ENCODE data around the gene SSC4D. TPM values are rescaled to one million over a fixed set of nuclear protein-coding genes. Genes with fewer than 3 reads are reported as not detected.
A peak's percentile ranks its signal among the peaks of the same experiment; 100 is the strongest.
"Not testable (repeated sequence)": the region's sequence is repeated elsewhere in the genome, so short reads cannot be mapped to it uniquely, and the experiment has no call there.

Gene SSC4D
- total RNA-seq (not detected), polyA plus RNA-seq (under 1 TPM in 2 of 3 donors, not detected in 1; 0.62 to 0.85 TPM), total RNA-seq (0 to 0.67 (median 0.34) reads per million in 6 experiments)

DNA sequence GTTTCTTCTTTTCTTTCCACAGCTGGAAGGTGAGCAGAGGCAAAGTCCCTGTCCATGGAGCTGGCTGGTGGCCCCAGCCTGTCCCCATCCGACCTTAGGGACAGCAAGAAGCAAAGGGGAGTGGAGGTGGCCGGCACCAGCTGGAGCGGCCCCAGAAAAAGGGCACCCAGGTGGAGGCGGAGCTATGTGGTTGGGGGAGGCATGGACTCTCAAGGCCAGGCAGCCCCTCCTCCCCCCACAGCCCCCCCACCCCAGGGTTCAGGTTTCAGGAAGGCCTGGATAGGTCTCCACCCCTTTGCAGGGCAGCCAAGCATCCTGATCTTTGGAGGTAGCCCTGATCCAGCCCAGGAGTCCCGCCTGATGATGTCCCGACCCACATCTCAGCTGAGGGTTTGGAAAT is at the start of gene SSC4D:
Gene SSC4D, minus strand, starts transcription at position 161 of the 400 bp plus-strand sequence. CDS start 5,258 bp downstream, outside the sequence.
- H3K4me1 Mint-ChIP-seq: peaks cover 0 to 6% (median 0%) of the 10 kb centered on the region in 4 donors

DNA sequence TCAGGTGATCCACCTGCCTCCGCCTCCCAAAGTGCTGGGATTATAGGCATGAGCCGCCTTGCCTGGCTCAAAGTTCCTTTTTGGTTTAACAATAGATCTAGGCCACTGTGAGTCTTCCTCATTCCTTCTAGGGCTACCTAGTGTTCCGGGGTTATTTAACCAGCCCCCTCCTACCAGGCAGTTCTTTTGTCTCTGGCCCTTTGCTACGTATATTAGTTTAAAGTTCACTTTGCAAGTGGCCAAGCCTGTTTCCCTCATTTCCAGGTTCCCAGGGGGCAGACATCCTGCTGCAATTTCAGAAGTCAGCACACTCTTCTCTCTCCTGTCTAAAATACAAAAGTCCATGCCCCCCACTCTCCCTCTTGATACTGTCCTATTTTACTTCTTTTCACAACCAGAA is 49.0 kb upstream of the SSC4D start:
- H3K27me3 Mint-ChIP-seq, POLR2A ChIA-PET, ATAC-seq, H3K4me3 Mint-ChIP-seq, H3K9me3 Mint-ChIP-seq, H3K4me1 Mint-ChIP-seq, H3K27ac Mint-ChIP-seq, DNase-seq, H3K36me3 Mint-ChIP-seq: not testable (repeated sequence)

More for the DNA sequence above, at the start of gene SSC4D:
- Mint-ChIP-seq H3K27ac (peak within 1 kb of the TSS in 4 of 10 donors; percentile 6 to 72 (median 37)), H3K9me3 (no peaks in the 10 kb centered on the region), H3K36me3 (peaks cover 0 to 4% (median 0%) of the 10 kb centered on the region in 3 donors), H3K27me3 (no peaks in the 10 kb centered on the region), H3K4me3 (no peak within 1 kb of the TSS)
- peak in 1 of 10 donors; percentile 48 for DNase-seq
- POLR2A ChIA-PET: no interaction called here
- ATAC-seq: no peak

DNA sequence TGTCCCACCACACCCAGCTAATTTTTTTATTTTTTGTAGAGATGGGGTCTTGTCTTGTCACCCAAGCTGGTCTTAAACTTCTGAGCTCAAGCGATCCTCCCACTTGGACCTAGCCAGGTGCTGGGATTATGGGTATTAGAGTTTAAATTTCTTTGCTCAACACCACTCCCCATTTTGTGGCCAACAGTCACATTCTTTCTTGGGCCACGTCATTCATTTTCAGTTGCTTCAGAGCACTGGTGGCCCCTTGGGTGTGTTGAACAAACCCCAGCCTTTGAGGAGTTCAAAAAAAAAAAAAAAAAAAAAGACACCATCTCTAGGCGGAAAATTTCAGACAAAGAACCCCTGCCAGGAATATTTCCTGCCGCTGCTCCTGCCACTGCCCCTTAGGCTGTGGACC is 47.5 kb upstream of the SSC4D start:
- H3K27me3 Mint-ChIP-seq, DNase-seq, H3K27ac Mint-ChIP-seq, H3K4me3 Mint-ChIP-seq, H3K4me1 Mint-ChIP-seq, H3K9me3 Mint-ChIP-seq, ATAC-seq, H3K36me3 Mint-ChIP-seq, POLR2A ChIA-PET: not testable (repeated sequence)

DNA sequence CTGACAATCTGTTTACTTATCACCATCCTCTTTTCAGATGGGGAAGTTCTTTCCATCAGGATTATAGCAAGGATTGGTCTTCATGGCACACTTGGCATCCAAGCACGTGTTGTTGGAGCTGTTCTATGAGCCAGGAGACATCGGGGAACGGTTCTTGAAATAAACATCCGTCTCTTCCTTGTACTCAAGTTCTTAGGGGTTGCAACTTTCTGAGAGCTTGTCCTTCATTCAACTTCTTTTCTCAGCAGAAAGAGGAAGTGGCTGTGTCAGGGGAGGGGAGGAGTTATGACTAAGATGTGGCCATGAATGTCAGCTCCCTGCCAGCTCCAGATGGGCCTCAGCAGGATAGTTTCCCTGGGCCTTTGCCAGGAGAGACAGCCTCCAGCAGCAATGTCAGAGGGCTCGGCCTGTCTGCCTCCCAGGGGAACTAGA is 36.1 kb upstream of the SSC4D start:
- peak; percentile 72 to 79 for ATAC-seq
- POLR2A ChIA-PET, H3K9me3 Mint-ChIP-seq, H3K27me3 Mint-ChIP-seq, H3K36me3 Mint-ChIP-seq: not testable (repeated sequence)
- peak in 5 of 10 donors; percentile 24 to 50 (median 35) for DNase-seq
- peaks cover 3 to 23% (median 14%) of the 10 kb centered on the region in 4 donors for H3K4me1 Mint-ChIP-seq
- H3K4me3 Mint-ChIP-seq: peak overlapping the region in 9 of 10 donors; percentile 45 to 74 (median 54)
- H3K27ac Mint-ChIP-seq: peak overlapping the region in 9 of 10 donors; percentile 56 to 90 (median 82)

DNA sequence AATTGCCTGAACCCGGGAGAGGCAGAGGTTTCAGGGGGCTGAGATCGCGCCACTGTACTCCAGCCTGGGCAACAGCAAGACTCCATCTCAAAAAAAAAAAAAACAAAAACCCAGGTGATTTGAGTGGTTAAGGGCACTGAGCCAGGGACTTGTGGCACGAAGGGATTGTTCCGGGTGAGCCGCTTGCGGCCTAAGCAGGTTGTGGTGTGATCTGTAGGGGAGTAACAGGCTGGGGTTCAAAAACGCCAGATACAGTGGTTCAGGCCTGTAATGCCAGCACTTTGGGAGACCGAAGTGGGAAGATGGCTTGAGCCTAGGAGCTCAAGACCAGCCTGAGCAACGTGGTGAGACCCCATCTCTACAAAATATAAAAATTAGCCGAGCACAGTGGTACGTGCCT is 34.3 kb upstream of the SSC4D start:
- H3K9me3 Mint-ChIP-seq, H3K36me3 Mint-ChIP-seq, POLR2A ChIA-PET, H3K27me3 Mint-ChIP-seq: not testable (repeated sequence)
- Mint-ChIP-seq H3K4me3 (peak overlapping the region in 8 of 10 donors; percentile 36 to 81 (median 65)), H3K27ac (peak overlapping the region in 5 of 10 donors; percentile 25 to 76 (median 57)), H3K4me1 (peaks cover 3 to 23% (median 14%) of the 10 kb centered on the region in 4 donors)
- DNase-seq: peak in 8 of 10 donors; percentile 10 to 65 (median 58)
- peak; percentile 82 to 90 for ATAC-seq

DNA sequence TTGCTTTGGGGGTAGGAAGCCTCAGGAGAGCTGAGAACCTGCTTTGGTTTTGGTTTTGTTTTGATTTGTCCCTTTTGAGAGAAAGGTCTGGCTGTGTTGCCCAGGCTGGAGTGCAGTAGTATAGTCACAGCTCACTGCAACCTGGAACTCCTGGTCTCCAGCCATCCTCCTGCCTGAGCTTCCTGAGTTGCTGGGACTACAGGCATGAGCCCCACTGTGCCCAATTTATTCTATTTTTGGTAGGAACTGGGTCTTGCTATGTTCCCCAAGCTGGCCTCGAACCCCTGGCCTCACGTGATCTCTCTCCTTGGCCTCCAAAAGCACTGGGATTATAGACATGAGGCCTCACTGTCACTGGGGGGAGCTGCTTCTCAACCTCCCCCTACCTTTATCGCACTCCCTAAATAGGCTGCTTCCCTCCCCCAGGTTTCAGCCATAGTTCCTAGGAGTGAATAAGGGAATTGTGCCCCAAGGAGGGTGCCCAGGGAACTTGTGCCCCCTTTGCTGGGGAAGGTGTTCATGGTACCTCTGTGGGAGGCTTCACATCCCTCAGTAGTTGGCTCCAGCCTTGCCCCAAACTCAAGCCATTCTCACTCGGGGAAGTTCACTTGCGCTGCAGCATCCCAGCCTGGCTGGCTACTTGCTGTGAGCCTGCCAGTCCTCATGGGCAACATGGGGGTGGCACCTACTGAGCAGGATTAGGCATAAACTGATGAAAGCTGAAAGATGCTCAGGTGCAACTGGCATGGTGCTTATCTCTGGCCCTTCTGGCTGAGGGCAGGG is 33.4 kb upstream of the SSC4D start:
- POLR2A ChIA-PET, ATAC-seq, H3K36me3 Mint-ChIP-seq, H3K9me3 Mint-ChIP-seq, H3K27ac Mint-ChIP-seq, H3K27me3 Mint-ChIP-seq: not testable (repeated sequence)
- peak in 1 of 10 donors; percentile 21 for DNase-seq
- peaks cover 3 to 25% (median 14%) of the 10 kb centered on the region in 4 donors for H3K4me1 Mint-ChIP-seq
- H3K4me3 Mint-ChIP-seq: peak overlapping the region in 1 of 10 donors; percentile 10

DNA sequence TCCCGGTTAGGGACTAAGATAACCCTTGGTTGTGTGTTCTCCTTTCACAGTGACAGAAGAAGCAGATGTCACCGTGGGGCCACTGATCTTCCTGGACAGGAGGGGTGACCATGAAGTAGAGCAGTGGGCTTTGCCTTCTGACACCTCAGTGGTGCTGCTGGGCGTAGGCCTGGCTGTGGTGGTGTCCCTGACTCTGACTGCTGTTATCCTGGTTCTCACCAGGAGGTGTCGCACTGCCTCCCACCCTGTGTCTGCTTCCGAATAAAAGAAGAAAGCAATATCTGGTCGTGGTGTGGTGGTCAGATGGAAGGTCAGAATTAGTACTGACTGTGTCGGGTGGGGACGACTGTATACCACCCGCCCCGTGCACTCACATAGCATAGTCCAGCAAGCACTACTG is 32.3 kb upstream of the SSC4D start:
- peaks cover 3 to 25% (median 14%) of the 10 kb centered on the region in 4 donors for H3K4me1 Mint-ChIP-seq
- H3K27ac Mint-ChIP-seq, H3K4me3 Mint-ChIP-seq, POLR2A ChIA-PET, H3K27me3 Mint-ChIP-seq, H3K36me3 Mint-ChIP-seq, DNase-seq, H3K9me3 Mint-ChIP-seq: not testable (repeated sequence)
- peak in 1 of 2 donors; percentile 38 for ATAC-seq

DNA sequence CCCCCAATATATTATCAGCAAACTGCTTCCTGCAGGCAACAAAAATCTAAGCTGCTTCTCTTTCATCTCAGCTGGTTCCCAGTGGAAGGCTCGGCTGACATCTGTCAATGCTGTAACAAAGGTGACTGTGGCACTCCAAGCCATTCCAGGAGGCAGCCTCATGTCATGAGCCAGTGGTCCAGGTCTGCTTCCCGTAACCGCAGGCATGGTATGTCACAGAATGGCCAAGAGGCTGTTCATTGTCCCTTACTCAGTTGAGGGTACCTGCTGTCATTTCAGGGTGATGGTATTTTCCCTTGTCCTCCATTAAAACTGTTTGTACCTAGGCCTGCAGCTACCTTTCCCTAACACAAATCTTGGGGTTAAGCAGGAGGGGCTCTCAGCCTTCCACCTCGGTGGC is 30.9 kb upstream of the SSC4D start:
- H3K27ac Mint-ChIP-seq, H3K9me3 Mint-ChIP-seq, H3K27me3 Mint-ChIP-seq, ATAC-seq, H3K4me3 Mint-ChIP-seq, H3K36me3 Mint-ChIP-seq, POLR2A ChIA-PET: not testable (repeated sequence)
- DNase-seq: peak in 1 of 10 donors; percentile 24
- H3K4me1 Mint-ChIP-seq: peaks cover 3 to 23% (median 12%) of the 10 kb centered on the region in 4 donors

DNA sequence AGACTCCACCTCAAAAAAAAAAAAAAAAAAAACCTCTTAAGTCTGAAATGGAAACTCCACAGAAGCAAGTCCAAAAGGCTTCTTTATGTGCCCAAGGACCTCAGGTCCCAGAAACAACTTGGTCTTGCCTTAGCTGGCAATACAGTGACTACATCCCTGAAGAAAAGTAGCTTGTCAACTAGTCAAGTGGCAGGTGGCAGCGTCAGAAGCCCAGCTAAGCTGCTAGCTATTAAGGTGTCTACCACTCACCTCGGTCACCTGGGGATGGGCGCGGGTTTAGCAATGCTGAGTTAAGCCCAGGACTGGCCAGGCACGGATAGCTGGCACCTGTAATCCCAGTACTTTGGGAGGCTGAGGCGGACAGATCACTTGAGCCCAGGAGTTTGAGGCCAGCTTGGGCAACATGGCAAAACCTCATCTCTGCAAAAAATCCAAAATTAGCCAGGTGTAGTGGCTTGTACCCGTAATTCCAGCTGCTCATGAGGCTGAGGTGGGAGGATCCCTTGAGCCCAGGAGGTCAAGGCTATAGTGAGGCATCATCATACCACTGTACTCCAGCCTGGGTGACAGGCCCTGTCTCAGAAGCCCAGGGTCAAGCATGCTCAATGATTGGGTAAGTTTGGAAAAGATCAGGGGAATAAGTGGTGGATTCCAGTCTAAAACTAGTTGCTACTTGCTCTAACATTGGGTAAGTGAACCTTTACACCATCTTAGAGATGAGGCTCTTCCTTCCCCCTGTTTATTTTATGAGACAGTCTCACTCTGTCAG is 29.8 kb upstream of the SSC4D start:
- H3K9me3 Mint-ChIP-seq, H3K27ac Mint-ChIP-seq, H3K4me3 Mint-ChIP-seq, POLR2A ChIA-PET, H3K27me3 Mint-ChIP-seq, ATAC-seq, DNase-seq: not testable (repeated sequence)
- Mint-ChIP-seq H3K4me1 (peaks cover 3 to 12% (median 7%) of the 10 kb centered on the region in 4 donors), H3K36me3 (peaks cover 0 to 16% (median 0%) of the 10 kb centered on the region in 3 donors)

DNA sequence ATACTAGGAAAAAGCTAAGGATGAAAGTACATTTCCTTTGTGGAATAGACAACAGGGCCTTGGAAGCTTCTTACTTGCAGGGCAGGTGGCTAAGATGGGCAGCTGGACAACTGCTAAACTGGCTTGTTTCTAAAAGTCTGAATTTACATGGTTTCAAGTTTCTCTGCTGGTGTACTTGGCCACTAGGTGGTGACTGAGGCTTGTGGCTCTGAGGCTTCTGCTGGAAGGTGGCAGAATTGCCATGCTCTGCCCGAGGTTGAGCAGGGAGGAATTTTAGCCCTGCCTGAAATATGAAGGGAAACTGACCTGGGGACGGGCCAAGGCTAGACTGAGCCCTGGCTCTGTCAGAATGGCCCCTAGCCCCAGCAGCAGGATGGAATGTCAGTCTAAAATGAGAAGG is 28.4 kb upstream of the SSC4D start:
- H3K4me3 Mint-ChIP-seq, H3K27me3 Mint-ChIP-seq, H3K9me3 Mint-ChIP-seq, POLR2A ChIA-PET, H3K27ac Mint-ChIP-seq, H3K4me1 Mint-ChIP-seq: not testable (repeated sequence)
- H3K36me3 Mint-ChIP-seq: peaks cover 0 to 16% (median 0%) of the 10 kb centered on the region in 3 donors
- DNase-seq (peak in 9 of 10 donors; percentile 37 to 70 (median 53)), ATAC-seq (peak; percentile 81 to 82)

DNA sequence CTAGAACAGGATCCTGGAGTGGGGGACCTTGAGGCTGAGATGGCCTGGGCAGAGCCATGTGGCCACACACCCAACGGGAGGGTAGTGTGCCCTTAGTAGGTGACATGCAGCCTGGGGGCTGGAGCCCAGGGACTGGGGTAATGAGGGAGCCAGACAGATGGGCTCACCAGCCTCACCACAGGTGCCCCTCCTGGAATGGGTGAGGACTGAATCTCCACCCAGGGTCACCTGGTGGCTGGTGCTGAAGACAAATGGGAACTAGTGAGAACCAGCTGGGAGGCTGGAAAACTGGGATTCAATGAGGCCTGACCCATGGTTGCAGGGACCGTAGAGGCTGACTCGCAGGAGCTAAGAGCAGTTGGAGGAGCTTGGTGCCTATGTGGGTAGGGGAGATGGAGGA is 21.3 kb upstream of the SSC4D start:
- POLR2A ChIA-PET: no interaction called here
- H3K4me3 Mint-ChIP-seq: no peak overlapping the region
- H3K27me3 Mint-ChIP-seq: peaks cover 0 to 2% (median 0%) of the 10 kb centered on the region in 5 donors
- peaks cover 0 to 13% (median 3%) of the 10 kb centered on the region in 3 donors for H3K36me3 Mint-ChIP-seq
- no peaks in the 10 kb centered on the region for H3K4me1 Mint-ChIP-seq
- ATAC-seq (no peak), DNase-seq (no peak)
- no peaks in the 10 kb centered on the region for H3K9me3 Mint-ChIP-seq
- H3K27ac Mint-ChIP-seq: peak overlapping the region in 1 of 10 donors; percentile 75

DNA sequence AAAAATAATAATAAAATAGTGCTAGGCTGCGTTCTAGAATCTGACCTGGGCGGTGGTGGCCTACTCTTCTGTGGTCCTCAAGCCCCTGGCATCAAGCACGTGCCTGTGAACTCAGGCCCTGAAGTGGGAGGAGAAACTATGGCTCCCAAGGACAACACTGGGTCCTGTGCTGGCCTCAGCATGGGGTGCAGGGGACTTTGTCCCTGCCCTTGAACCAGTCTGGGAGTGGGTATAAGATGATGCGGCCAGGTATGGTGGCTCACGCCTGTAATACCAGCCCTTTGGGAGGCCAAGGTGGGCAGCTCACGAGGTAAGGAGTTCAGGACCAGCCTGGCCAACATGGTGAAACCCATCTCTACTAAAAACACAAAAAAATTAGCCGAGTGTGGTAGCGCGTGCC is 20.7 kb upstream of the SSC4D start:
- no peak for DNase-seq
- H3K27me3 Mint-ChIP-seq: peaks cover 0 to 2% (median 0%) of the 10 kb centered on the region in 5 donors
- H3K4me3 Mint-ChIP-seq: no peak overlapping the region
- no peaks in the 10 kb centered on the region for H3K9me3 Mint-ChIP-seq
- no peak for ATAC-seq
- H3K4me1 Mint-ChIP-seq: peaks cover 0 to under 1% (median 0%) of the 10 kb centered on the region in 4 donors
- H3K36me3 Mint-ChIP-seq: peaks cover 0 to 7% (median 3%) of the 10 kb centered on the region in 3 donors
- POLR2A ChIA-PET: no interaction called here
- no peak overlapping the region for H3K27ac Mint-ChIP-seq

Measured in naive thymus-derived CD8-positive, alpha-beta T cell (primary cell).